ENCODE measurements around the gene SOX10. TPM values are rescaled to one million over a fixed set of nuclear protein-coding genes. Genes with fewer than 3 reads are reported as not detected.

SOX10 gene
- total RNA-seq, 1 donor from 2014 or later: 23.0 TPM

DNA sequence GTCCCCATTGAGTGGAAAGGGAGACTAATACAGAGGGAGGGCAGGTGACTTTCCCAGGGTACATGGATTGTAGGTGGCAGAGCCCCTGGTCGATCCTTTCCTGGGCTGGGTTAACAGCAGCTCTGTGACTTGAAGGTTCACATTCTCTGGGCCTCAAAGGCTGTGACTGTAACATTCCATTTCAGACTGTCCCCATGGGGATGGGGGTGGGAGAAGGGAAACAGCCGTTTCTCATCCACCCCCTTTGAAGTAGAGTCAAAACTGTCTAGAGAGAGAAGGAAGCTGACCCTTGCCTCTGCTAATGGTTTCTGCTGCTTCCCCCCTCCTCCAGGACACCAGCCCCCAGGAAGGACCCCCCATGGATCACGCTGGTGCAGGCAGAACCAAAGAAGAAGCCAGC is 59.0 kb downstream of the SOX10 start:
- no peak for DNase-seq (ENCODE audit: low spot score in 2 of 2)
- no peaks in the 10 kb centered on the region for H3K4me1 ChIP-seq
- H3K9me3 ChIP-seq: no peaks in the 10 kb centered on the region
- H3K27ac ChIP-seq: no peak overlapping the region
- intact Hi-C loops (cut with DNase I): no loop called here
- peaks cover 72 to 78% of the 10 kb centered on the region in 2 donors for H3K36me3 ChIP-seq
- H3K4me3 ChIP-seq: no peak overlapping the region
- H3K27me3 ChIP-seq: no peaks in the 10 kb centered on the region
- TF ChIP-seq, protein P1, sequence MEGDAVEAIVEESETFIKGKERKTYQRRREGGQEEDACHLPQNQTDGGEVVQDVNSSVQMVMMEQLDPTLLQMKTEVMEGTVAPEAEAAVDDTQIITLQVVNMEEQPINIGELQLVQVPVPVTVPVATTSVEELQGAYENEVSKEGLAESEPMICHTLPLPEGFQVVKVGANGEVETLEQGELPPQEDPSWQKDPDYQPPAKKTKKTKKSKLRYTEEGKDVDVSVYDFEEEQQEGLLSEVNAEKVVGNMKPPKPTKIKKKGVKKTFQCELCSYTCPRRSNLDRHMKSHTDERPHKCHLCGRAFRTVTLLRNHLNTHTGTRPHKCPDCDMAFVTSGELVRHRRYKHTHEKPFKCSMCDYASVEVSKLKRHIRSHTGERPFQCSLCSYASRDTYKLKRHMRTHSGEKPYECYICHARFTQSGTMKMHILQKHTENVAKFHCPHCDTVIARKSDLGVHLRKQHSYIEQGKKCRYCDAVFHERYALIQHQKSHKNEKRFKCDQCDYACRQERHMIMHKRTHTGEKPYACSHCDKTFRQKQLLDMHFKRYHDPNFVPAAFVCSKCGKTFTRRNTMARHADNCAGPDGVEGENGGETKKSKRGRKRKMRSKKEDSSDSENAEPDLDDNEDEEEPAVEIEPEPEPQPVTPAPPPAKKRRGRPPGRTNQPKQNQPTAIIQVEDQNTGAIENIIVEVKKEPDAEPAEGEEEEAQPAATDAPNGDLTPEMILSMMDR (IDR thresholded peaks at IDR 0.05): no peak

DNA sequence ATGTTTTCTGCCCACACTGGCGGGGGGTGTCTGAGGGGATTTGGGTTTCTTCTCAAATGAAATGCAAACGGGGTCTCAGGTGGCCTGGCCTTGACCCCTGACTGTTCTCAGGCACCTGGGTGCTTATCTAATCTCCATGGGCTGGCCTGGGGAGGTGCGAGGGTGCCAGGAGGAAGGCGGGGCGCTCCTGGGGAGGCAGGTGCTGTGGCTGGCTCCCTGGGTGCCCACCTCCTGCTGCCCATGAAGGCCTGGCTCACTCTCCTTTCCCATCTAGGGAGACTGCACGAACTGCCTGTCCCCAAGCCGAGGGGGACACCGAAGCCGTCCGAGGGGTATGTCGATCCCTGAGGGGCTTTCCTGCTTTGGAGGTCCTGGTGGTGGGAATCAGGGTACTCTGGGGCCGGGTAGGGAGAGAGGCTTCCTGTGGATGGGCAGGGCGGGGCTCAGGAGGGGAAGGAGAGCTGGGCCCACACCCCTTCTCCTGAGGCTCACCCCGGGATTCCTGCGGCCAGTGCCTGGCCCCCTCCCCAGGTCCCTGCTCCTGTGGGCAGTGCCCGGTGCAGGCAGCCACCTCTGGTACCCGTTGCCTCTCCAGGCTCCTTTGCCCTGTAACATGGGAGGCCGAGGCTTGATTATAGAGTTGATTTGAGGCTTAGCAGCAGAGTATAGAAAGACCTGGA is 59.8 kb downstream of the SOX10 start:
- Histone ChIP-seq H3K27me3 (no peaks in the 10 kb centered on the region), H3K27ac (no peak overlapping the region), H3K4me1 (no peaks in the 10 kb centered on the region), H3K36me3 (peaks cover 74 to 75% of the 10 kb centered on the region in 2 donors), H3K9me3 (no peaks in the 10 kb centered on the region), H3K4me3 (no peak overlapping the region)
- DNase-seq (ENCODE audit: low spot score in 2 of 2): no peak
- TF ChIP-seq, protein P1 (IDR thresholded peaks at IDR 0.05): no peak
- intact Hi-C loops (cut with DNase I): no loop called here

DNA sequence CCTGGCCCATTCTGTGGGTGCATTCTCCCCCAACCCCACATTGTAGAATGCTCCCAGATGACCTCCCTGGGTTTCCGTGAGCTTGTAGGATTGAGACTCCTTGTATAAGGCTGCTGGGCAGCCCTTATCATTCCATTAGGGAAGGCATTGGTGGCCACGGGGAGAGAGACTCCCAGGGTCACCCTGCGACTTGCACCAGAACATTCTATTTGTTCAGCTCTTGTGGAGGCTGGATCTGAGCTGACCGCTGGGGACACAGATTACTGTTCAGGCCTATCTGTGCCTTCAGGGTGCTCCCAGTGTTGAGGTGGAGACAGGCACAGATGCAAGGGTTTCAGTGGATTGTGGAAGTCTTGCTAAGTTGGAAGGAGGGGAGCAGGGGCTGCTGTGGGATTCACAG is 60.4 kb downstream of the SOX10 start:
- Histone ChIP-seq H3K4me1 (no peaks in the 10 kb centered on the region), H3K36me3 (peaks cover 73 to 74% of the 10 kb centered on the region in 2 donors)
- intact Hi-C loops (cut with DNase I): no loop called here

More for the DNA sequence above, 60.4 kb downstream of the SOX10 start:
- TF ChIP-seq, protein P1 (IDR thresholded peaks at IDR 0.05): no peak
- Histone ChIP-seq H3K4me3 (no peak overlapping the region), H3K27ac (no peak overlapping the region), H3K9me3 (no peaks in the 10 kb centered on the region), H3K27me3 (no peaks in the 10 kb centered on the region)
- DNase-seq (ENCODE audit: low spot score in 2 of 2): no peak

Other genes starting within 250 kb of the SOX10 start
- gene GCAT, start 176.6 kb downstream of the SOX10 start, total RNA-seq: 4.5 TPM
- not detected for gene GALR3, start 161.2 kb downstream of the SOX10 start, total RNA-seq
- 61.8 TPM for gene ANKRD54, start 140.2 kb downstream of the SOX10 start, total RNA-seq
- gene EIF3L, start 135.1 kb downstream of the SOX10 start, total RNA-seq: 256 TPM
- 43.9 TPM for gene MICALL1, start 78.3 kb downstream of the SOX10 start, total RNA-seq
- gene C22orf23, start 31.0 kb downstream of the SOX10 start, total RNA-seq: not detected
- 204 TPM for gene POLR2F, start 30.9 kb downstream of the SOX10 start, total RNA-seq
- 88.1 TPM for gene PICK1, start 72.8 kb upstream of the SOX10 start, total RNA-seq
- not detected for gene SLC16A8, start 99.6 kb upstream of the SOX10 start, total RNA-seq
- not detected for gene BAIAP2L2, start 126.1 kb upstream of the SOX10 start, total RNA-seq
- 79.5 TPM for gene PLA2G6, start 197.3 kb upstream of the SOX10 start, total RNA-seq
- gene MAFF, start 217.4 kb upstream of the SOX10 start, total RNA-seq: 183 TPM